Testis (tissue), 3 donors: ENCODE data around the gene FBXO17. TPM values are rescaled to one million over a fixed set of nuclear protein-coding genes. Genes with fewer than 3 reads are reported as not detected.

ENCODE experiments used
- DNase-seq: peaks from one replicate; pipeline ENCODE4 v3.0.0-alpha.2; 2019
- H3K27ac ChIP-seq, 2 donors: fragments of 200-600 bp; sonication (generic); one replicate each; pipeline ENCODE4 v1.5.1; 2019
- H3K27me3 ChIP-seq: fragments of 200-600 bp; sonication (generic); one replicate; pipeline ENCODE4 v1.5.1; 2019
- H3K36me3 ChIP-seq: fragments of 200-600 bp; sonication (generic); one replicate; pipeline ENCODE4 v1.5.1; 2017; ENCODE audit warnings: low read depth; ENCODE audit errors: missing control alignments
- H3K4me1 ChIP-seq: fragments of 200-600 bp; sonication (generic); one replicate; pipeline ENCODE4 v1.5.1; 2019
- H3K4me3 ChIP-seq, 2 donors: fragments of 200-600 bp; sonication (generic); one replicate each; pipeline ENCODE4 v1.5.1; 2017 to 2019
- H3K9me3 ChIP-seq: fragments of 200-600 bp; sonication (generic); one replicate; pipeline ENCODE4 v1.5.1; 2017
- CTCF ChIP-seq, 3 experiments: fragments of 450-650 bp in 2 of 3; fragments of 200-600 bp in 1 of 3; sonication (generic) in 1 of 3; IDR thresholded peaks; one replicate each; pipeline ENCODE4 v1.5.1; 2016 to 2019; ENCODE audit warnings: antibody characterized with exemption in 3 of 3, mild to moderate bottlenecking in 2 of 3, moderate library complexity in 1 of 3
- POLR2A ChIP-seq: fragments of 450-650 bp; IDR thresholded peaks from one replicate; pipeline ENCODE4 v1.6.1; 2017; ENCODE audit warnings: antibody characterized with exemption, mild to moderate bottlenecking, moderate library complexity
- WGBS, 2 donors: methylation state at CpG; one replicate each; pipeline ENCODE4 v1.1.5; 2018; 5-methylcytosine and 5-hydroxymethylcytosine counted together
- intact Hi-C: fragments of 100-400 bp; cut with DNase I; formaldehyde crosslinking; loops from one replicate; pipeline ENCODE4 v1.15.1; 2023; ENCODE audit warnings: low total_unique reads
- polyA plus RNA-seq: library from polyadenylated mRNA; stranded (reverse); fragments of 350-450 nt; fragmentation: Illumina TruSeq; extraction: RNeasy Lipid Tissue Mini Kit (QIAGEN cat#74804); gene quantifications from one replicate; pipeline ENCODE4 v1.2.3, GENCODE V29; 2014; ENCODE audit warnings: low read depth, low replicate concordance; ENCODE audit not compliant: insufficient read depth
- total RNA-seq, 2 donors: library from RNA; depleted of rRNA; stranded (reverse); fragments of >200 nt; gene quantifications; one replicate each; pipeline ENCODE4 v1.2.3, GENCODE V29; 2016

FBXO17 gene
- total and polyA plus RNA-seq, 3 donors from 2014 or later: 10.3 to 14.2 (median 11.8) TPM

GRCh38 chr19:38905620-38906019 is 69.9 kb downstream of the FBXO17 start:
- 98% methylated on average over 4 of the region's 4 CpGs; no CpG with 5 or more reads in 1 of the 2 donors for WGBS, 2 donors
- intact Hi-C loops: no loop called here
- TF ChIP-seq POLR2A: no peak
- TF ChIP-seq CTCF (IDR thresholded peaks at IDR 0.05): no peak
- H3K27ac ChIP-seq: no peak overlapping the region
- no peaks in the 10 kb centered on the region for H3K36me3 ChIP-seq
- no peaks in the 10 kb centered on the region for H3K9me3 ChIP-seq
- no peak overlapping the region for H3K4me3 ChIP-seq
- H3K4me1 ChIP-seq: peaks cover under 1% of the 10 kb centered on the region
- no peak for DNase-seq
- no peaks in the 10 kb centered on the region for H3K27me3 ChIP-seq

GRCh38 chr19:38904581-38905539 is 70.7 kb downstream of the FBXO17 start:
- intact Hi-C loops: no loop called here
- no peak for DNase-seq
- Histone ChIP-seq H3K4me1 (peaks cover 5% of the 10 kb centered on the region), H3K36me3 (no peaks in the 10 kb centered on the region), H3K27ac (no peak overlapping the region), H3K27me3 (no peaks in the 10 kb centered on the region), H3K4me3 (no peak overlapping the region), H3K9me3 (no peaks in the 10 kb centered on the region)
- TF ChIP-seq POLR2A: no peak
- TF ChIP-seq CTCF (IDR thresholded peaks at IDR 0.05): no peak
- 82 to 90% methylated on average over 12 to 35 of the region's 35 CpGs for WGBS, 2 donors

GRCh38 chr19:38901683-38902082 is 73.9 kb downstream of the FBXO17 start:
- TF ChIP-seq POLR2A: no peak
- no peak for TF ChIP-seq CTCF (IDR thresholded peaks at IDR 0.05)
- intact Hi-C loops: no loop called here
- DNase-seq: no peak
- Histone ChIP-seq H3K4me3 (no peak overlapping the region), H3K36me3 (no peaks in the 10 kb centered on the region), H3K27me3 (no peaks in the 10 kb centered on the region), H3K9me3 (no peaks in the 10 kb centered on the region), H3K4me1 (peaks cover 17% of the 10 kb centered on the region), H3K27ac (no peak overlapping the region)
- 100% methylated on average over 1 of the region's 1 CpG for WGBS, 2 donors

GRCh38 chr19:38900743-38901190 is 74.8 kb downstream of the FBXO17 start:
- Histone ChIP-seq H3K9me3 (no peaks in the 10 kb centered on the region), H3K4me1 (peaks cover 17% of the 10 kb centered on the region), H3K4me3 (peak overlapping the region in 1 of 2 donors; percentile 84), H3K27ac (peak overlapping the region; percentile 73 to 88), H3K27me3 (no peaks in the 10 kb centered on the region), H3K36me3 (no peaks in the 10 kb centered on the region)
- intact Hi-C loops: no loop called here
- TF ChIP-seq CTCF (IDR thresholded peaks at IDR 0.05) (no peak), POLR2A (no peak)
- WGBS, 2 donors: 31 to 36% methylated on average over 3 of the region's 3 CpGs
- DNase-seq: no peak
